Naive thymus-derived CD8-positive, alpha-beta T cell (primary cell): ENCODE measurements around the gene PNMA3. TPM values are rescaled to one million over a fixed set of nuclear protein-coding genes. Genes with fewer than 3 reads are reported as not detected.
A peak's percentile ranks its signal among the peaks of the same experiment; 100 is the strongest.
"Not testable (repeated sequence)": the region's sequence is repeated elsewhere in the genome, so short reads cannot be mapped to it uniquely, and the experiment has no call there.

ENCODE experiments used
- ATAC-seq, 2 donors: fragments of 150-1000 bp; cut with Tn5 transposase in 1 of 2; sonication (Bioruptor Pico), chemical (Tn5 transposase) in 1 of 2; 1 replicate in 1 of 2; 2 replicates in 1 of 2; pipeline ENCODE4 v1.10.0; 2021; ENCODE audit warnings: mild to moderate bottlenecking in 2 of 2, moderate library complexity in 2 of 2
- POLR2A ChIA-PET: fragments of 350-600 bp; sonication (Branson Sonifier 250); formaldehyde crosslinking; loops from one replicate; lab custom pipeline; 2021; ENCODE audit warnings: antibody characterized with exemption; lab: Charles Lee
- DNase-seq, 10 donors: peaks; one replicate each; pipeline versions ENCODE4 v3.0.0 to v3.0.0-alpha.2; 2020 to 2022
- H3K27ac Mint-ChIP-seq, 10 donors: one replicate each; pipeline ENCODE4 v1.8.0; 2020 to 2022; ENCODE audit warnings: mild to moderate bottlenecking in 10 of 10, mixed read lengths in 10 of 10, moderate library complexity in 4 of 10, inconsistent platforms in 1 of 10
- H3K27me3 Mint-ChIP-seq, 5 donors: one replicate each; pipeline ENCODE4 v1.8.0; 2021 to 2022; ENCODE audit warnings: mixed read lengths in 5 of 5
- H3K36me3 Mint-ChIP-seq, 3 donors: one replicate each; pipeline ENCODE4 v1.8.0; 2020 to 2022; ENCODE audit warnings: mixed read lengths in 3 of 3, mild to moderate bottlenecking in 2 of 3, inconsistent platforms in 1 of 3
- H3K4me1 Mint-ChIP-seq, 4 donors: one replicate each; pipeline ENCODE4 v1.8.0; 2021 to 2022; ENCODE audit warnings: mixed read lengths in 4 of 4
- H3K4me3 Mint-ChIP-seq, 10 donors: one replicate each; pipeline ENCODE4 v1.8.0; 2020 to 2022; ENCODE audit warnings: mild to moderate bottlenecking in 10 of 10, mixed read lengths in 10 of 10, moderate library complexity in 6 of 10, inconsistent platforms in 1 of 10
- H3K9me3 Mint-ChIP-seq, 9 donors: one replicate each; pipeline ENCODE4 v1.8.0; 2020 to 2022; ENCODE audit warnings: mixed read lengths in 9 of 9, mild to moderate bottlenecking in 3 of 9, inconsistent platforms in 1 of 9, moderate library complexity in 1 of 9
- polyA plus RNA-seq, 3 donors: library from polyadenylated mRNA; unstranded; fragments of 300-500 nt; fragmentation: Illumina TruSeq; gene quantifications; one replicate each; pipeline ENCODE4 v1.2.3, GENCODE V29; 2021
- total RNA-seq, 8 experiments: library from RNA in 2 of 8; stranded (reverse) in 2 of 8; gene quantifications; one replicate each; pipeline ENCODE4 v1.2.3 and lab custom pipeline; 2021 to 2026

PNMA3 gene, protein sequence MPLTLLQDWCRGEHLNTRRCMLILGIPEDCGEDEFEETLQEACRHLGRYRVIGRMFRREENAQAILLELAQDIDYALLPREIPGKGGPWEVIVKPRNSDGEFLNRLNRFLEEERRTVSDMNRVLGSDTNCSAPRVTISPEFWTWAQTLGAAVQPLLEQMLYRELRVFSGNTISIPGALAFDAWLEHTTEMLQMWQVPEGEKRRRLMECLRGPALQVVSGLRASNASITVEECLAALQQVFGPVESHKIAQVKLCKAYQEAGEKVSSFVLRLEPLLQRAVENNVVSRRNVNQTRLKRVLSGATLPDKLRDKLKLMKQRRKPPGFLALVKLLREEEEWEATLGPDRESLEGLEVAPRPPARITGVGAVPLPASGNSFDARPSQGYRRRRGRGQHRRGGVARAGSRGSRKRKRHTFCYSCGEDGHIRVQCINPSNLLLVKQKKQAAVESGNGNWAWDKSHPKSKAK
- 1 to 10 TPM; 7.9 to 9.4 TPM for total RNA-seq
- under 1 TPM; 0.09 to 0.40 (median 0.23) TPM for polyA plus RNA-seq
- total RNA-seq (lab: John Stamatoyannopoulos, UW) = 3.5 to 10.6 (median 5.3) reads per million in 6 experiments

GRCh38 chrX:153055871-153056749 lies at the start of gene PNMA3:
TSS of gene PNMA3 (plus strand) at chrX:153056470. CDS start at chrX:153057056, 586 bp downstream.
- peaks cover 0 to under 1% (median 0%) of the 10 kb centered on the region in 9 donors for H3K9me3 Mint-ChIP-seq
- DNase-seq (no peak), ATAC-seq (peak; percentile 36 to 56)
- H3K36me3 Mint-ChIP-seq = peaks cover 0 to 4% (median 0%) of the 10 kb centered on the region in 3 donors
- POLR2A ChIA-PET = no interaction called here
- no peak within 1 kb of the TSS for H3K27ac Mint-ChIP-seq
- H3K4me1 Mint-ChIP-seq = peaks cover 0 to 4% (median 3%) of the 10 kb centered on the region in 4 donors
- peaks cover 0 to 9% (median 2%) of the 10 kb centered on the region in 5 donors for H3K27me3 Mint-ChIP-seq
- peak within 1 kb of the TSS in 9 of 10 donors; percentile 22 to 61 (median 42) for H3K4me3 Mint-ChIP-seq

- Mint-ChIP-seq H3K4me1 (peaks cover 0 to 11% (median 9%) of the 10 kb centered on the region in 4 donors), H3K9me3 (peaks cover 0 to 11% (median 0%) of the 10 kb centered on the region in 9 donors), H3K27me3 (peaks cover 0 to 22% (median 5%) of the 10 kb centered on the region in 5 donors)
- DNase-seq, H3K4me3 Mint-ChIP-seq, ATAC-seq, POLR2A ChIA-PET, H3K36me3 Mint-ChIP-seq, H3K27ac Mint-ChIP-seq: not testable (repeated sequence)
Measured at GRCh38 chrX:153017174-153017573, 39.1 kb upstream of the PNMA3 start.

DNA sequence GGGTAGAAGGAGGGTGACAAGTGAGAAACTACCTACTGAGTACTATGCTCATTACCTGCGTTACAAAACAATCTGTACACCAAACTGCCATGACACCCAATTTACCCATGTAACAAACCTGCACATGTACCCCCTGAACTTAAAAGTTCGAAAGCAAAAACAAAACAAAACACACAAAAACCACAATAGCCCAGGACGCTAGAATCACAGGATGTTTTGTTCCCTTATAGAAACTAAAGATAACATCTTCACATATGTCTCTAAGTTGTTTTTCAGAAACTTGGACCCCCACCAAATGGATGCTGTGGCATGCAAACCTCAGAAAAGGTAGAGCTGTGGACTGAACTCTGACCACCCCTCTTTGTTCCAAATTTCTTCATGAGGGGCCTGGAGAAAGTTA lies 37.1 kb upstream of the PNMA3 start:
- Mint-ChIP-seq H3K4me3 (no peak overlapping the region), H3K27me3 (peaks cover 0 to 13% (median 5%) of the 10 kb centered on the region in 5 donors), H3K36me3 (peaks cover 0 to 4% (median 0%) of the 10 kb centered on the region in 3 donors), H3K9me3 (peaks cover 0 to 11% (median 0%) of the 10 kb centered on the region in 9 donors), H3K27ac (peak overlapping the region in 2 of 10 donors; percentile 45 to 57), H3K4me1 (peaks cover 0 to 11% (median 9%) of the 10 kb centered on the region in 4 donors)
- DNase-seq (no peak), ATAC-seq (no peak)
- POLR2A ChIA-PET = no interaction called here

DNA sequence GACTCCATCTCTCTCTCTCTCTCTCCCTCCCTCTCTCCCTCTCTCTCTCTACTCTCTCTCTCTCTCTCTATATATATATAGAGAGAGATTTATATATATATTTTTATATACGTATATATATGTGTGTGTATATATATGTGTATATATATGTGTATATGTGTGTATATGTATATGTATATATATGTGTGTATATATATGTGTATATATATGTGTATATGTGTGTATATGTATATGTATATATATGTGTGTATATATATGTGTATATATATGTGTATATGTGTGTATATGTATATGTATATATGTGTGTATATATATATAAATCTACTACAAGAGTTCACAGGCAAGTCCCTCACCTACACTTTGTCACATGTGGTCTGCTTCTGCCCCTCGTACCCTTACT lies 29.8 kb upstream of the PNMA3 start:
- H3K27ac Mint-ChIP-seq, H3K36me3 Mint-ChIP-seq, POLR2A ChIA-PET, H3K9me3 Mint-ChIP-seq, DNase-seq, H3K27me3 Mint-ChIP-seq, ATAC-seq, H3K4me1 Mint-ChIP-seq, H3K4me3 Mint-ChIP-seq: not testable (repeated sequence)

- ATAC-seq = peak in 1 of 2 donors; percentile 67
- not testable (repeated sequence) for H3K4me3 Mint-ChIP-seq, H3K36me3 Mint-ChIP-seq
Measured at GRCh38 chrX:153028487-153028886, 27.8 kb upstream of the PNMA3 start.

GRCh38 chrX:153029162-153029561 lies 27.1 kb upstream of the PNMA3 start:
- H3K27ac Mint-ChIP-seq = peak overlapping the region in 2 of 10 donors; percentile 4 to 48

More at GRCh38 chrX:153028487-153028886, 27.8 kb upstream of the PNMA3 start:
- H3K27ac Mint-ChIP-seq, DNase-seq, H3K9me3 Mint-ChIP-seq, H3K27me3 Mint-ChIP-seq, POLR2A ChIA-PET: not testable (repeated sequence)
- peaks cover 0 to 13% (median 4%) of the 10 kb centered on the region in 4 donors for H3K4me1 Mint-ChIP-seq

DNA sequence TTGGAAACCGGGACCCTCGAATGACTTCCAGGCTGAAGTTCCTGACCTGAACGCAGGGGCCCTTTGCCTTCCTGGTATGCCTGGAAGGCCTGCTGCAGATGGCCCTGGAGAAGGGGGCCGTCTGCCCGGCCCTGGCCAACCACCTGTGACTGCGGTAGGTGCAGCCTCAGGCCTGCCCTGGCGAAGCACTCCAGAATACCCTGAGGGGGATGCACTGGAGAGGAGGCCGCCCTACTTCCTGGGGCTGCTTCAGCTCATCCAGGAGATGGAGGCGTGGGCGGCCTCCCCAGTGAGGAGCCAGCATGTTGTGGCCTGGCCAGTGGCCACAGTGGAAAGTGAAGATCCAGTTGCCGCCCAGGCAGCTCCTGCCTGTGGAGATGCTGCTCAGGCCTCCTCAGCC lies 26.4 kb upstream of the PNMA3 start:
- Mint-ChIP-seq H3K4me1 (peaks cover 0 to 20% (median 7%) of the 10 kb centered on the region in 4 donors), H3K27me3 (peaks cover 0 to 5% (median 0%) of the 10 kb centered on the region in 5 donors), H3K27ac (no peak overlapping the region), H3K36me3 (no peaks in the 10 kb centered on the region), H3K4me3 (no peak overlapping the region), H3K9me3 (peaks cover 0 to 6% (median 0%) of the 10 kb centered on the region in 9 donors)
- DNase-seq (no peak), ATAC-seq (no peak)
- POLR2A ChIA-PET = no interaction called here

More at GRCh38 chrX:153029162-153029561, 27.1 kb upstream of the PNMA3 start:
- POLR2A ChIA-PET = no interaction called here
- Mint-ChIP-seq H3K4me1 (peaks cover 0 to 19% (median 7%) of the 10 kb centered on the region in 4 donors), H3K4me3 (peak overlapping the region in 1 of 10 donors; percentile 37), H3K36me3 (no peaks in the 10 kb centered on the region), H3K9me3 (peaks cover 0 to under 1% (median 0%) of the 10 kb centered on the region in 9 donors), H3K27me3 (peaks cover 0 to 5% (median 0%) of the 10 kb centered on the region in 5 donors)
- ATAC-seq (no peak), DNase-seq (no peak)

DNA sequence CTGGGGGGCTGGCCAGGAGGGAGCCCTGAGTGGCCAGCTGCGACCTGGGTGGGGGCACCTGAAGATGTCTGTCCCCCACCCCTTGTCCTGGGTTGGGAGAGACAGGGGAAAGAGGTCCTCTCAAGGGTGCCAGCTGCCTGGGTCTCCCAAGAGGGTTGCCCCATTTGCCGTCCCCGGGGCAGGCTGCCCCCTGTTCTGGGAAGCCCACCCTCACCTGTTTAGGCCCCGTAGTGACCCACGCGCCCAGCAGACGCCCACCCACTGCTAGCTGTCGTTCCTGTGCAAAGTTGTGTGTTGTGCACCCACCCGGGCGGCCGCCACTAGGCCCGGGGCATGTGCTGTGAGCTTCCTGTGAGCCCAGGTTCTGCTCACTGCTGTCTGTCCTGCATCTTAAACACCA lies 25.5 kb upstream of the PNMA3 start:
- DNase-seq (no peak), ATAC-seq (no peak)
- H3K9me3 Mint-ChIP-seq = peaks cover 0 to 9% (median 0%) of the 10 kb centered on the region in 9 donors
- H3K4me3 Mint-ChIP-seq = no peak overlapping the region
- no peak overlapping the region for H3K27ac Mint-ChIP-seq
- peaks cover 0 to 20% (median 7%) of the 10 kb centered on the region in 4 donors for H3K4me1 Mint-ChIP-seq
- peaks cover 0 to 5% (median 0%) of the 10 kb centered on the region in 5 donors for H3K27me3 Mint-ChIP-seq
- POLR2A ChIA-PET = interaction anchor here (0.6 kb wide), 1 partner anchor 872 kb away, joined by 3 read pairs; no protein-coding TSS in a partner anchor
- H3K36me3 Mint-ChIP-seq = peaks cover 0 to 4% (median under 1%) of the 10 kb centered on the region in 3 donors

GRCh38 chrX:153032397-153033118 lies 23.7 kb upstream of the PNMA3 start:
- peak overlapping the region; percentile 72 to 91 (median 86) for H3K4me3 Mint-ChIP-seq
- POLR2A ChIA-PET = interaction anchor here (1.6 to 1.9 kb wide), 2 partner anchors 91 to 474 kb away, joined by 5 to 12 read pairs; no protein-coding TSS in a partner anchor
- ATAC-seq = peak; percentile 76 to 87

DNA sequence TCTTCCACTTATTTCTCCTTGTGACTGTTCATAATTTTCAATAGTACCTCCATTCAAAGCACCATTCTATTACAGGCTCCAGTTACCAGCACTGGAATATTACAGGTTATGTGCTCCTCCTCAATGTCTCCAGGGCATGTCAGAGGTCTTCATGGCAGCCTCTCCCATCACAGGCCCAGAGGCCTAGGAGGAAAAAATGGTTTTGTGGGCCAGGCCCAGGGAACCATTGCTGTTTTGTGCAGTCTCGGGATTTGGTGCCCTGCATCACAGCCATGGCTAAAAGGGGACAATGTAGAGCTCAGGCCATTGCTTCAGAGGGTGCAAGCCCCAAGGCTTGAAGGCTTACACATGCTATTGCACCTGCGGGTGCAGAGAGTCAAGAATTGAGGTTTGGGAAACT lies 7.2 kb upstream of the PNMA3 start:
- Mint-ChIP-seq H3K4me3 (no peak overlapping the region), H3K4me1 (no peaks in the 10 kb centered on the region), H3K27ac (no peak overlapping the region), H3K27me3 (no peaks in the 10 kb centered on the region), H3K9me3 (peaks cover 0 to 33% (median 10%) of the 10 kb centered on the region in 9 donors), H3K36me3 (peaks cover 17 to 30% (median 26%) of the 10 kb centered on the region in 3 donors)
- no peak for DNase-seq
- POLR2A ChIA-PET = no interaction called here
- ATAC-seq = no peak

More at GRCh38 chrX:153032397-153033118, 23.7 kb upstream of the PNMA3 start:
- Mint-ChIP-seq H3K4me1 (peaks cover 0 to 20% (median 7%) of the 10 kb centered on the region in 4 donors), H3K27ac (peak overlapping the region; percentile 76 to 97 (median 91)), H3K27me3 (peaks cover 0 to 5% (median 0%) of the 10 kb centered on the region in 5 donors), H3K36me3 (peaks cover 0 to 9% (median 5%) of the 10 kb centered on the region in 3 donors), H3K9me3 (peaks cover 0 to 9% (median 0%) of the 10 kb centered on the region in 9 donors)
- DNase-seq = peak; percentile 14 to 73 (median 52)

- no peak overlapping the region for H3K4me3 Mint-ChIP-seq
- peaks cover 0 to 6% (median 2%) of the 10 kb centered on the region in 5 donors for H3K27me3 Mint-ChIP-seq
- peaks cover 0 to 31% (median 10%) of the 10 kb centered on the region in 9 donors for H3K9me3 Mint-ChIP-seq
- DNase-seq = no peak
- POLR2A ChIA-PET = no interaction called here
- H3K4me1 Mint-ChIP-seq = peaks cover 0 to 4% (median 3%) of the 10 kb centered on the region in 4 donors
- ATAC-seq = no peak
- peaks cover 17 to 22% (median 17%) of the 10 kb centered on the region in 3 donors for H3K36me3 Mint-ChIP-seq
- H3K27ac Mint-ChIP-seq = no peak overlapping the region
Measured at GRCh38 chrX:153052534-153052933, 3.7 kb upstream of the PNMA3 start.
